NCI-H2227 (cell line): ENCODE data around the gene YY1.
"Not testable (repeated sequence)": the region's sequence is repeated elsewhere in the genome, so short reads cannot be mapped to it uniquely, and the experiment has no call there.

ENCODE experiments used
- DNase-seq: peaks from one replicate; lab custom pipeline; 2025; ENCODE audit not compliant: unreplicated experiment; lab: John Stamatoyannopoulos, UW

Gene YY1

GRCh38 chr14:100213956-100214769 lies 24.8 kb upstream of the YY1 start:
- peak; percentile 95 for DNase-seq

GRCh38 chr14:100214770-100215083 lies 24.2 kb upstream of the YY1 start:
- DNase-seq = no peak

- no peak for DNase-seq
These were observed 23.5 kb upstream of the YY1 start for GRCh38 chr14:100215330-100215885.

GRCh38 chr14:100219126-100219785 lies 19.7 kb upstream of the YY1 start:
- DNase-seq = no peak

- DNase-seq = peak; percentile 85
These were observed 17.3 kb upstream of the YY1 start for GRCh38 chr14:100221533-100222223.

- DNase-seq = no peak
These were observed 16.5 kb upstream of the YY1 start for GRCh38 chr14:100222224-100223093.

GRCh38 chr14:100223332-100224201 lies 15.4 kb upstream of the YY1 start:
- DNase-seq = peak; percentile 22

GRCh38 chr14:100224229-100224866 lies 14.6 kb upstream of the YY1 start:
- no peak for DNase-seq

GRCh38 chr14:100225169-100225568 lies 13.8 kb upstream of the YY1 start:
- DNase-seq = no peak

GRCh38 chr14:100230361-100230760 lies 8.6 kb upstream of the YY1 start:
- no peak for DNase-seq

- DNase-seq = no peak
These were observed 4.4 kb upstream of the YY1 start for GRCh38 chr14:100234511-100234910.

- DNase-seq = not testable (repeated sequence)
These were observed 2.6 kb upstream of the YY1 start for GRCh38 chr14:100236271-100236818.

GRCh38 chr14:100236881-100237280 lies 2.1 kb upstream of the YY1 start:
- DNase-seq = no peak

- DNase-seq = peak; percentile 67
These were observed 1.1 kb upstream of the YY1 start for GRCh38 chr14:100237735-100238418.

GRCh38 chr14:100239211-100239839 lies 381 bp downstream of the YY1 start:
- DNase-seq = no peak

- DNase-seq = peak; percentile 91
These were observed 1.1 kb downstream of the YY1 start for GRCh38 chr14:100239840-100240667.

GRCh38 chr14:100240668-100241032 lies 1.7 kb downstream of the YY1 start:
- no peak for DNase-seq
